OCI-LY1 (cell line): ENCODE results near the gene FAM124A.

Source experiments
- CTCF ChIP-seq: fragments of 200-600 bp; sonication (generic), shearing (Covaris generic); IDR thresholded peaks from 2 replicates; pipeline ENCODE4 v1.5.1; 2017; ENCODE audit warnings: mild to moderate bottlenecking, antibody characterized with exemption, low read length, moderate library complexity, mixed read lengths
- EZH2 ChIP-seq: fragments of 200-600 bp; sonication (generic), shearing (Covaris generic); IDR thresholded peaks from 2 replicates; pipeline ENCODE4 v1.8.0; 2017; ENCODE audit warnings: borderline replicate concordance, mixed run types, mild to moderate bottlenecking, antibody characterized with exemption, low read length, moderate library complexity, mixed read lengths

- no peak for TF ChIP-seq CTCF
- no peak for TF ChIP-seq EZH2
Observed at GRCh38 chr13:51246418-51247277, 24.4 kb downstream of the FAM124A start.
